Erythroblast (primary cell): Measurements from ENCODE around the gene GATA5.

Experiments used
- GATA1 ChIP-seq: IDR thresholded peaks from 2 replicates; pipeline ENCODE4 v1.6.1; 2011; ENCODE audit warnings: low read depth, mild to moderate bottlenecking, control low read depth, low read length, moderate library complexity
- POLR2A ChIP-seq: IDR thresholded peaks from 2 replicates; pipeline ENCODE4 v1.6.1; 2011; ENCODE audit warnings: mild to moderate bottlenecking, low read length

- TF ChIP-seq POLR2A (peak; percentile 68), GATA1 (peak; percentile 86)
Measured at GRCh38 chr20:62487561-62488354, 12.0 kb upstream of the GATA5 start.
